Activated CD4-positive, alpha-beta T cell treated with anti-CD3 and anti-CD28 coated beads, Interleukin-2, amount 50 U/mL, for 16 hours (primary cell): ENCODE measurements around the gene MYH16.
"Not testable (repeated sequence)": the region's sequence is repeated elsewhere in the genome, so short reads cannot be mapped to it uniquely, and the experiment has no call there.

ENCODE experiments used
- DNase-seq: peaks from one replicate; pipeline ENCODE4 v3.0.0-alpha.2; 2020

The MYH16 gene

DNA sequence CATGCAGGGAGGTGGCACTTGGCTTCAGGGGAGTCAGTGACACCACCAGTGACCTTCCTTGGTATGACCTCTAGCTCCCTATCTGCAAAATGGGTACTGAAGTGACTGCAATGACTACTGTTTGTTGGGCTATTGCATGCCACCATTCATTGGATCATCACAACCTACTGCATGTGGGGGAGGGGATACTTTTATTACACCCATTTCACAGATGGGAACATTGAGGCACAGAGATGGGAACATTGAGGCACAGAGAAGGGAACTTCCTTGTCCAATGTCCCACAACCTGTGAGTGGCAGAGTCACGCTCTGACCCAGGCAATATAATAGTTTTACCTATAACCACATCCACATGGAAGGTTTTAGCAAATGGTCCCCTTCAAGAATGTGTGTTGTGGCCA is 12.2 kb upstream of the MYH16 start:
- DNase-seq, result no peak

DNA sequence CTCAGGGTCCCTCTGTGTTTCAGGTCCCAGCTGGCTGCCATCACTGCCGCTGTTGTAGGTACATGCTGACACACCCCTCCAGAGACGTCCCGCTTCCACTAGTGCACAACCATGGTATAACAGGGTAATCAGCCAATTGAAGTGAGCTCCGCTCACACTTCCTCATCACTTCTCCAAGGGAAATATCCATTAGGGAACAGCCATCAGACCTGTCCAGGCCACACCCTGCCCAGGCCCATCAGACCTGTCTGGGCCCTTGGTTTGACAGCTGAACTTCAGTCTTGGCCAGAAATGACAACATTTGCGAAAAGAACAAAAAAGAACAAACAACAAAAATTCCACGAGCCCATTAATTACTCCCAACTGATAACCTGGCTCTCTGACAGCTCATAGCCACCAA is 11.0 kb upstream of the MYH16 start:
- no peak for DNase-seq

DNA sequence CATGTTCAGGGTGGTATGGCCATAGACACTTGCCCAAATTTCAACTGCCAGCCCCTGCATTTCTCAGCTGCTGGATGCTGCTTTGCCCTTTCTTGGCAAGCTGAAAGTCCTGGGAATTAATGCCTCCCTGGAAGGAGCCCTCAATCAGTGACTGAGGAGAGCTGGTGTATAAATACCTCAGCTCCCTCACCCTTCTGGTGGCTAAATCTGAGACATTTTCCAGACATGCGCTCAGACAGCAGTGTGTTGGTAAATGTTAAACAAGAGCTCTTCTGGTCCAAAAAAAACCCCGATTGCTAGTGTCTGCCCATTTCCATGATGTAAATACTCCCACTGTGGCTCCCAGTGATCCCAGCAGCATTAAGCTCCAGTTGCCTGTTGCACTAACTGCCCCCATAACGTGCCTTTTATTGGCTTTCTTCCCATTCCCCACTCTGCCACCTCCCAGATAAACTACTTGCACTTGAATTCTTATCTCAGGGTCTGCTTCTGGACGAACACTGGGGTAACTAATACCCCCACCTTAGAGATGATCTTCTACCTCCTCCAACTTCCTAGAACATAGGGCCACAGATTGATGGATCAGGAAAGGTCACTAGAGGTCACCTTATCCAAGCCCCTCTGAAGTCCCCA is 6.7 kb upstream of the MYH16 start:
- DNase-seq, result no peak

DNA sequence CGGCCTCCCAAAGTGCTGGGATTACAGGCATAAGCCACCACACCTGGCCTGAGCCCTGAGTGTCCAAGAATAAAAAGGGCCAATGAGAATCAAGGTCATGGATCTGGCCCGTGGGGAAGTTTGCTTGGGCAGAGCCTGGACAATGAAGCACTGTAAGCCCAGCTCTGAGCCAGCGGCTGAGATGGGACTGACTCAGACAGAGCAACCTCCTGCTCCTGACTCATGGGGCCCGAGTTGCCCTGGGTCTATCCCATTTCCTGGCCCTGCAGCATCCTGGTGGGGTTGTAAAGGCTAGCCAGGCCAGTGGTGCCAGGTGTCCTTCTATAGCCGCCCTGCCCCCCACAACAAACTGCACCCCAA is 5.2 kb upstream of the MYH16 start:
- DNase-seq, result no peak

DNA sequence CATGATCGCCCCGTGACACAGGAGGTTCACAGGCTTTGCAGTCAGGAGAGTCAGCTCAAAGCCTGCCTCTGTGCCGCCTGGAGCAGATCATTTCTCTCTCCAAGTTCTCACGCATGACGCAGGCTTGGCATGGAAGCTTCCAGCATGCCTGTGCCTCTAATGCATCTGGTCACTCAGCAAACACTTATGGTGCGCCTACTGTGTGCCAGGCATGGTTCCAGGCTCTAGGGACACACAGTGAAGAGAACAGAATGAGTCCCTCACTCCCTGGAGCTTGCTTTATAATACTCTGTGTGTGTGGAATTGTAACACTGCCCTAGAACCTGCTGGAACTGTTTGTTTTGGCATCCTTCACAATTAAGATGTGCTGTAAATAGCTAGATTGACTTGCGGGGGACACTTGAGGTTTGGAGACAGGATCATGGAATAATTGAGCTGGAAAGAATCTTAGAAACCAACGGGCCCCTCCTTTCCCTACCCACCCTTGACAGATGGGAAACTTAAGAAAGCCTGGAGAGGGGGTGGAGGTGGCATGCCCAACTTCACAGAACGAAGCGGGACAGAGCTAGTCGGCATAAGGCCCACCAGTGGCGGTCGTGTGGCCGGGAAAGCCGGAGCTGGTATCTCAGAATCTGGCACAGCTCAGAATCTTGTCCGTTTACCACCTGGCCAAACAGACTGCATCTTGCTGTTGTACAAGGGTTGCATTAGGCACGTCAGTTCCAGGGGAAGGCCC is 4.6 kb upstream of the MYH16 start:
- DNase-seq, result no peak

DNA sequence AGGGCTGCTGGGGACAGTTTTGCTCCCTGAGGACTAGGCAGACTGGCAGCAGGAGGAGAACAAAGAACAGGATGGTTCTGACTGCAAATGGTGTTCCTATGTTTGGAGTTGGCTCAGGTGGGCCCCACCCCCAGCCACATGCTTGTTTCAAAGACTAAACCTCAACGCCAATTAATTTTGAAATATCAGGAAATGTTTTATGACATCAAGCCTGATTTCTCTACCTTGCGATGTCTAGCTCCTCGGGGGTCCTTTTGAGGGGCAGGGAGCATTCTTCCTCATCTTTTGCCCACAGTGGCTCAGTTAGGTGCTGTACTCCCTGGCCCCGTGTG is 4.1 kb upstream of the MYH16 start:
- no peak for DNase-seq

DNA sequence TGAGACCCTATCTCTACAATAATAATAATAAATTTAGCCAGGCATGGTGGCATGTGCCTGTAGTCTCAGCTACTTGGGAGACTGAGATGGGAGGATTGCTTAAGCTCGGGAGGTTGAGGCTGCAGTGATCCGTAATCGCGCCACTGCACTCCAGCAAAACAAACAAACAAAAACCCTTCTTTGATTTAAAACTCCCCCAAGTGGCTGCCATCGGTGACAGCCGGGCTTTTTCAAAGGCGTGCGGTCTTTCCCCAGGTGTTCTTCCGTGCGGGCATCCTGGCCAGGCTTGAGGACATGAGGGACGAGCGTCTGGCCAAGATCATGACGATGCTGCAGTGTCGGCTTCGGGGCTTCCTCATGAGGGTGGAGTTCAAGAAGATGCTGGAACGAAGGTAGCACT is 1.9 kb upstream of the MYH16 start:
- no peak for DNase-seq

DNA sequence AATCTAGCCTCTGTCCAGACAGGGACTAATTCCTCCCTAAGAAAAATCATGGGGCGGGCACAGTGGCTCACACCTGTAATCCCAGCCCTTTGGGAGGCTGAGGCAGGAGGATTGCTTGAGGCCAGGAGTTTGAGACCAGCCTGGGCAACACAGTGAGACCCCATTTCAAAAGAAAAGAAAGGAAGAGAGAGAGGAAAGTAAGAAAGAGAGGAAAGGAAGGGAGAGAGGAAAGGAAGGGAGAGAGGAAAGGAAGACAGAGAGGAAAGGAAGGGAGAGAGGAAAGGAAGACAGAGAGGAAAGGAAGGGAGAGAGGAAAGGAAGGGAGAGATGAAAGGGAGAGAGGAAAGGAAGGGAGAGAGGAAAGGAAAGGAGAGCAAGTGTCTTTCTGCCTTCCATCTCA is 922 bp downstream of the MYH16 start:
- DNase-seq, result not testable (repeated sequence)

DNA sequence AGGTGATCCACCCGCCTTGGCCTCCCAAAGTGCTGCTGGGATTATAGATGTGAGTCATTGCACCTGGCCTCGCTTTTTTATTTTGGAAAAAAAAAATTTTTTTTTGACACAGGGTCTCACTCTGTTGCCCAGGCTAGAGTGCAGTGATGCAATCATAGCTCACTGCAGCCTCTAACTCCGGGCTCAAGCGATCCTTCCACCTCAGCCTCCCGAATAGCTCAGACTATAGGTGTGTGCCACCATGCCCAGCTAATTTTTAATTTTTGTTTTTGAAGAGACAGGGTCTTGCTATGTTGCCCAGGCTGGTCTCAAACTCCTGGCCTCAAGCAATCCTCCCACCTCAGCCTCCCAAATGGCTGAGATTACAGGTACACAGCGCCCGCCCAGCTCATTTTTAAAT is 2.3 kb downstream of the MYH16 start:
- not testable (repeated sequence) for DNase-seq

DNA sequence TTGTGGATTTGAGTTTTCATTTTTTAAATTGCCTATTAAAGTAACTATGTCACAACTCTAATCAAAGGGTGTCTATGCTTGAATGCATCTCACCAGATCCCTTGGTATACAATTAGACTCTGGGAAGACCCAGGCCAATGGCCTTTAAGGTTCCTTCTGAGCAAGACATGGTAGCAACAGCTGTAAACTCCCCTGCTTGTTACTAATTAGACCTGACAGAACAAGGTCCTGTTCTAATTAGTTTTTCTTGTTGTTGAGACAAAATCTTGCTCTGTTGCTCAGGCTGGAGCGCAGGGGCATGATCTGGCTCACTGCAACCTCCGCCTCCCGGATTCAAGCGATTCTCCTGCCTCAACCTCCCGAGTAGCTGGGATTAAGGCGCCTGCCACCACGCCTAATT is 2.9 kb downstream of the MYH16 start:
- DNase-seq, result no peak

DNA sequence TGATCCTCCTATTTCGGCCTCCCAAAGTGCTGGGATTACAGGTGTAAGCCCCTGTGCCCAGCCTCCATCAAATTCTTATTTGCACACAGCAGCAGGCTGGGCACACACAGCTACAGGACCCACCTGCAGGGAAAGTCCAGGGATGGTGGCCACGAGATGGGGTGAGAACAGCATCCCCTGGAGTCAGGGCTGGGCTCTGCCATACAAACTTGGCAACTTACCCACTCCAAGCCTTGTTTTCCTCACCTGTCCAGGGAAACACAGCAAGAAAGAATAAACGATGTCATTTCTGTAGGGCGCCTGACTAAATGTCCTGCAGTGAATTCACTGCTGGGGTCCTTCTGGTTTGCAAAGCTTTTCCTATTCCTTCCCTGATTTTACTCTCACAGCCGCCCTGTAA is 5.5 kb downstream of the MYH16 start:
- DNase-seq, result no peak

DNA sequence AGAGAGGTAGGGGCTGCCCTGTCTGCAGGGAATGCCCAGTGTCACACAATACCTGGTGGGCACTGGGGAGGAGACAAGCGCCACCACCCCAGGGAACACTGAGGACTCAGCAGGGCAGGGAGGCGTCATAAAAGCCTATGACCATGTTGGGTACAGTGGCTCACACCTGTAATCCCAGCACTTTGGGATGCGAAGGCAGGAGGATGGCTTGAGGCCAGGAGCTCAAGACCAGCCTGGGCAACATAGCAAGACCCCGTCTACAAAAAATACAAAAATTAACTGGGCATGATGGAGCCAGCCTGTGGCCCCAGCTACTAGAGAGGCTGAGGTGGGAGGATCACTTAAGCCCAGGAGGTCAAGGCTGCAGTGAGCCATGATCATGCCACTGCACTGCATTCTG is 11.5 kb downstream of the MYH16 start:
- not testable (repeated sequence) for DNase-seq

DNA sequence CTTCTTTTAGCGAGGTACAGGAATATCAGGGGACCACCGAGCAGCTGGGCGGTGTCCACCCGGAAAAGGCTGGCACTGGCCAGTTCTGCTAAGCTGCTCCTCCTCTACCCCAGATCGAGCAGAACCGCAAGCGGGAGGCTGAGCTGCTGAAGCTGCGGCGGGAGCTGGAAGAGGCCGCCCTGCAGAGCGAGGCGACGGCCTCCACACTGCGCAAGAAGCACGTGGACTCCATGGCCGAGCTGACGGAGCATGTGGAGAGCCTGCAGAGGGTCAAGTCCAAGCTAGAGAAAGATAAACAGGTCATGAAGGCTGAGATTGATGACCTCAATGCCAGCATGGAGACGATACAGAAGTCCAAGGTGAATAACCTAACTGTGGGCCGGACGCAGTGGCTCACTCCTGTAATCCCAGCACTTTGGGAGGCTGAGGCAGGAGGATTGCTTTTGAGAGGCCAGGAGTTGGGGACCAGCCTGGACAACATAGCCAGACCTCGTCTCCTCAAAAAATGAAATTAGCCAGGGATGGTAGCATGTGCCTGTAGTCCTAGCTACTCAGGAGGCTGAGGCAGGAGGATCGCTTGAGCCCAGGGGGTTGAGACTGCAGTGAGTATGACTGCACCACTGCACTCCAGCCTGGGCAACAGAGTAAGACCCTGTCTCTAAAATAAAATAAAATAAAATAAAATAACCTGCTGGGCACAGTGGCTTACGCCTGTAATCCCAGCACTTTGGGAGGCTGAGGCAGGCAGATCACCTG is 15.3 kb downstream of the MYH16 start:
- no peak for DNase-seq

DNA sequence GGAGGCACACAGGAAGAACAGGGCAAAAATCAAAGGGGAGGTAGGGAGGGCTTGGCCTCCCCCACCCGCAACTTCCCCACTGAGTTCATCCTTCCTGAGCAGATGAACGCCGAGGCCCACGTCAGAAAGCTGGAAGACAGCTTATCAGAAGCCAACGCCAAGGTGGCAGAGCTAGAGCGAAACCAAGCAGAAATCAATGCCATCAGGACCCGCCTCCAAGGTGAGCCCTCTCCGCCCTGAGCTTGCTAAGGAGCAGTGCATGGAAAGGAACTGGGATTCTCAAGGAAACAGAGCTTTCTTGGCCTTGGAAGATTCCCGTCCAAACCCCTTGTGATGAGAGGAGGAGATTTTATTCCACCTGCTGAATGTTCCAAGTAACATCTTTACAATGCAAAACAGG is 16.5 kb downstream of the MYH16 start:
- no peak for DNase-seq

DNA sequence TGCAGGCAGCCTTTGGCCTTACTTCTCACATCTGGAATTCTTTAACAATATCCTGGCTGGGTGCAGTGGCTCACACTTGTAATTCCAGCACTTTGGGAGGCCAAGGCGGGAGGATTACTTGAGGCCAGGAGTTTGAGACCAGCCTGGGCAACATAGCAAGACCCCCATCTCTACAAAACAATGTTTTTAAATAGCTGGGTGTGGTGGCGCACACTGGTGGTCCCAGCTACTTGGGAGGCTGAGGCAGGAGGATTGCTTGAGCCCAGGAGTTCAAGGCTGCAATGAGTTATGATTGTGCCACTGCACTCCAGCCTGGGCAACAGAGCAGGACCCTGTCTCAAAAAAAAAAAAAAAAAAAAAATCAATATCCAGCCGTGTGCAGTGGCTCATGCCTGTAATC is 17.5 kb downstream of the MYH16 start:
- not testable (repeated sequence) for DNase-seq

DNA sequence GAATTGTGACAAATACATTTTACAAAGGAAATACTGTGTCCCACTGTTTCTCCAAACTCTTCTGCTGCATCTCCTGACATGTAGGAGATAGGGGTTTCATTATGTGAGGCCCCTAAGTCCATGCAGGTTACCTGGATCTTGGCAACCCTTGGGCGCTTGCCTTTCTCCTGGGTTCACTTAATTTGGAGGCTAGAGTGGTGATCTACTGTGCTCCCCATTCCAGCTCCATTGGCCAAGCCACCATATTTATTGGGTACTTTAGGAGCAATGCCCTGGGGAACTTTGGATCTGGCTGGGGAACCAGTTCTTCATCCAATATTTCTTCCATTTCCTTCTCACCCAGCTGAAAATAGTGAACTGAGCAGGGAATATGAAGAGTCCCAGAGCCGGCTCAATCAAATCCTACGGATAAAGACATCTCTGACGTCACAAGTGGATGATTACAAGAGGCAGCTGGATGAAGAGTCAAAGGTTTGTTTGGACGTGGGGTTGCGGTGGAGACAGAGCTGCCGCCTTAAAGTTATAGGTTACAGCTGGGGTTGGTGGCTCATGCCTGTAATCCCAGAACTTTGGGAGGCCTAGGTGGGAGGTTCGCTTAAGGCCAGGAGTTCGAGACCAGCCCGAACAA is 18.5 kb downstream of the MYH16 start:
- DNase-seq, result no peak

DNA sequence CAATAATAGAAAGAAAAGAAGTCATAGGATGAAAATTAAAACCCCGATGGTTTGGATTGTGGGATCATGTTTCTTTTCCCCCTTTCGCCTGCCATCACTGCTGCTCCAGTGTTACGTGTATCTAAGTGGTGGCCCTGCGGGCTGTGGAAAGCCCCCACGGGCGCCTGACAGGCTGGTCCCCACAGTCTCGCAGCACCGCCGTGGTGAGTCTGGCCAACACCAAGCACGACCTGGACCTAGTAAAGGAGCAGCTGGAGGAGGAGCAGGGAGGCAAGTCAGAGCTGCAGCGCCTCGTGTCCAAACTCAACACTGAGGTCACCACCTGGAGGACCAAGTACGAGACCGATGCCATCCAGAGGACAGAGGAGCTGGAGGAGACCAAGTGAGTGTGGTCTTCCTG is 19.5 kb downstream of the MYH16 start:
- DNase-seq, result no peak

DNA sequence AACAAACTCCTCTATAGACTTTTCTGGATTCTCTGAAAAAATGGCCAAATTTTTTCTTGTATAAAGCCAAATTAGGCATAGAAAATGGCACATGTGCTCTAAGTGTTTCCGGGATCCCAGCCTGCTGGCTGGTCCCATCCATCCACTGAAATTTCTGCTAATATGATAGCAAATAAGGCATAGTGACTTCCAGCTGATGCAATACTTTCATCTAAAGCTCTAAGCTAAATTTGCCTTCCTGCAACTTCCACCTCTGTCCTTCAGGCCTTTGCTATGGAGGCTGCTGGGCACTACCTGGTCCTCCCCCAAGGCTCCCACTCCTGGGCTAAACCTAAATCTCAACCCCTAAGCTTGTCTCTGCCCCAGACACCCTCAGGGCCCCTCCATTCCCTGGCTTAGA is 20.5 kb downstream of the MYH16 start:
- DNase-seq, result no peak

DNA sequence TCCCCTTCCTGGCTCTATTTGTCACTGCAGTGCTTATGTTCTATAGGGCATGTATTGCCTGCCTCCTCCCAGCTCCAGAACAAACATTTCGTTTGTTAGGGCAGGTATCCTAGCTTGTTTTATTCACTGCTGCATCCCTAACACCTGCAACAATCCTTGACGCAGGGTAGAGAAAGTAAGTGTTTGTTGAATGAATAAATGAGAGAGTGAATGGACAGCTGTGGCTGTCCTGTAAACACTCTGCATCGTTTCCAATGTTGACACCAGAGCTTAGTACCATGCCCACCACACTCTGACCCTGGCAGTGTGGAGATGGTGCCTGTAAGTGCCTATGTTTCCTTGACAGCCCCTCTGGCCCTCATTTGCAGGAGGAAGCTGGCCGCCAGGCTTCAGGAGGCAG is 21.0 kb downstream of the MYH16 start:
- no peak for DNase-seq

DNA sequence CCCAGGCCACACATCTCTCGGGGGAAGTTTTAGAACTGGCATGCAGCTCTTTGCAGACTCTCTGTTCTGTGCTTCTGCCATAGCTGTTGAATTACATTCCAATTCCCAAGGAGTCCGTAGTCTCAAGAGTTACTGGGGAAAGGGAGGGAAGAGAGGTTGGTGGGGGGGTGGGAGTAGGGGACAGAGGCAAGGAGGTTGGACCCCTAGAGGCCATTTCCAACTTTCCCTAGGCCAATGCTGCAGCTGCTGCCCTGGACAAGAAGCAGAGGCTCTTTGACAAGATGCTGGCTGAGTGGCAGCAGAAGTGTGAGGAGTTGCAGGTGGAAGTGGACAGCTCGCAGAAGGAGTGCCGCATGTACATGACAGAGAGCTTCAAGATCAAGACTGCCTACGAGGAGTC is 23.8 kb downstream of the MYH16 start:
- DNase-seq, result no peak

DNA sequence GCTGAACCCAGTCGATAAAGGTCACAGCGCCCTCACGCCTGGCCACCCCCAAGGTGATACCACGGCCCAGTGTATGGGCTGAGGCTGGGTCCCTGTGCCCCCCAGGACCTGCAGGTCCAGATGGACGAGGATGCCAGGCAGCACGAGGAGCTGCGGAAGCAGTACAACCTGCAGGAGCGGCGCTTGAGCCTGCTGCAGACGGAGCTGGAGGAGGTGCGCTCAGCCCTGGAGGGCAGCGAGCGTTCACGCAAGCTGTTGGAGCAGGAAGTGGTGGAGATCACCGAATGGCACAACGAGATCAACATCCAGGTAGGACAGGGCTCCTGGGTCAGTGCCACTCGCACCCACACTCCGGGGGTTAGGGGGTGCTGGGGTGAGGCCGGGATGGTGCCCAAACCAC is 28.9 kb downstream of the MYH16 start:
- DNase-seq, result no peak

DNA sequence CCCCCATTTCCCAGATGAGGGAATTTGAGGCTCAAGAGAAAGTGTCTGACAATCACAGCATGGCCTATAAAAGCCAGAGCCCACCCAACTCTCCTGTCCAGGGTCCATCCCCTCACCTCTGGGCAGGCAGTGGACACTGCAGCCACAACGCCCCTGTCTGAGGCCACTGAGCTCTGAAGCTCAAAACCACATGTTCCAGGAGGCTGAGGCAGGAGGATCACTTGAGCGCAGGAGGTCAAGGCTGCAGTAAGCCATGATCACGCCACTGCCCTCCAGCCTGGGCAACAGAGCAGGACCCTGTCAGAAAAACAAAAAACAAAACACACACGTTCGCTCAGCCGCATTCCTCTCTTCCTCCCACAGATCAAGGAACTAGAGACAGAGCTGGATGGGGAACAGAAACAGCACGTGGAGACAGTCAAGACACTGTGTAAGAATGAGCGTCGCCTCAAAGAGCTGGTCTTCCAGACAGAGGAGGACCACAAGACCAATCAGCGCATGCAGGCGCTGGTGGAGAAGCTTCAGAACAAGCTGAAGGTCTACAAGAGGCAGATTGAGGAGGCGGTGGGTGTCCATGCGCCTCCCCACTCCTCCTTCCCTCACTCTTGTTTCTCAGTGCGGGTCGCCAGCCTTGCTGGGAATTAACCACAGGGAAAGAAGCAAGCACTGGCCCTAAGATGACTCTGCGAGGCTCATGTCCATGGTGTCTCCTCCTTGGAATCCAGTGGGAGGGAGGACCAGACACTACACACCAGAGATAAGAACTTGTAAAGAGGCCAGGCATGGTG is 33.0 kb downstream of the MYH16 start:
- no peak for DNase-seq

DNA sequence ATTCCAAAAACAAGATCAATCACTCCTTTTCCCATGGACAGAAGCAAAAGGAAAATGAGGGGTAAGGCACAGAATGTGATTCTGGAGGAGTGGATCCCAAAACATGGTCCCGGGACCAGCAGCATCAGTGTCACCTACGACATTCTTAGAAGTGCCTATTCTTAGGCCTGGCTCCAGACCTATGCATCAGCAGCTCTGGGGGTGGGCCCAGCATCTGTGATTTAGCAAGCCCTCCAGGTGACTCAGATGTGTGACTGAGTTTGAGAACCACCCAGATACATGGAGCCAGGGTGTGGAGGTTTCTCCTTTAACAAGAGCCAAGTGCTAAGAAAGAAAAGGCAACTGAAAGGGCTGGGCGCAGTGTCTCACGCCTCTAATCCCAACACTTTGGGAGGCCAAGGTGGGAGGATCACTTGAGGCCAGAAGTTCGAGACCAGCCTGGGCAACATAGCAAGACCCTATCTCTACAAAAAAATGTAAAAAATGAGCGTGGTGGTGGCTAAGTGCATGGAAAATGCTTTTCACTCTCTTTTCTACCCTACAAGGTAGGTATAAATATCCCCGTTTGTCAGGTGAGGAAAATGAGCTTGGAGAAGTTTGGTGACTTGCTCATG is 35.9 kb downstream of the MYH16 start:
- no peak for DNase-seq
